ENCODE measurements around the gene EFCAB11. TPM values are rescaled to one million over a fixed set of nuclear protein-coding genes. Genes with fewer than 3 reads are reported as not detected.

EFCAB11 gene
- total and polyA plus RNA-seq, 9 donors = 1.9 to 14.8 (median 5.2) TPM

- intact Hi-C loops (cut with DNase I) = loop anchor here in 1 of 4 donors (10.0 kb wide), 1 partner anchor 1333 kb away; no protein-coding TSS in a partner anchor
- Histone ChIP-seq H3K9me3 (no peaks in the 10 kb centered on the region), H3K4me1 (ENCODE audit: insufficient read depth) (no peaks in the 10 kb centered on the region), H3K4me3 (no peak overlapping the region), H3K27ac (no peak overlapping the region), H3K27me3 (no peaks in the 10 kb centered on the region), H3K36me3 (no peaks in the 10 kb centered on the region)
- no peak for DNase-seq
- no peak for TF ChIP-seq POLR2A (IDR thresholded peaks at IDR 0.05)
- no peak for TF ChIP-seq EP300 (IDR thresholded peaks at IDR 0.05)
- TF ChIP-seq CTCF (IDR thresholded peaks at IDR 0.05) = no peak
- 75 to 84% (median 75%) methylated on average over 2 of the region's 2 CpGs for WGBS, 3 donors
Observed at GRCh38 chr14:89941830-89942377, 12.6 kb downstream of the EFCAB11 start.

DNA sequence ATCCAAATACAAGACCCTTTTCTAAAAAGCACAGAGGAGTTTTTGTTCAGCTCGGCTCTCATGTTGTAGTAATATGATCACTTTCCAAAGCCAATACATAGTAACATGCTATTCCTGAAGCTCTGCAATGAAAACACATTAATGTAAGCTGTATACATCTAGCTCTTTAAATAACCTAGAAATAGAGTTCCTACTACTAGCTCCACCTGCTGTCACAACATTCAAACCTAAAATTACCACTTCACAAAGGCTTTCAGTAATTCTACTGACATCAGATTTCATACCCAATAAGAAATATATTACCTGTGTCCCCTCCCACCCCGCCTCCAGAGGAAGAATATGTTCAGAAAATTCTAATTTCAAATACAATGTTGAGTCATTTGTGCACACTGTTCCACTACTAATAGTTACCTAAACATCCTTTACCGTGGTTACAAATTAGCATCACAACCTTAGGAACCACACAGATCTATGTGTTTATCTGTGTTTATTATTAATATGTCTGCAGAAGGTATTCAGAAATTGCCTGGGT, 17.8 kb downstream of the EFCAB11 start:
- TF ChIP-seq CTCF (IDR thresholded peaks at IDR 0.05) (no peak), EP300 (IDR thresholded peaks at IDR 0.05) (no peak), POLR2A (IDR thresholded peaks at IDR 0.05) (no peak)
- H3K36me3 ChIP-seq = no peaks in the 10 kb centered on the region
- no peak overlapping the region for H3K4me3 ChIP-seq
- no peaks in the 10 kb centered on the region for H3K4me1 ChIP-seq (ENCODE audit: insufficient read depth)
- no peak for DNase-seq
- intact Hi-C loops (cut with DNase I) = no loop called here
- 52 to 55% (median 53%) methylated on average over 3 of the region's 3 CpGs for WGBS, 3 donors
- no peak overlapping the region for H3K27ac ChIP-seq
- no peaks in the 10 kb centered on the region for H3K27me3 ChIP-seq
- no peaks in the 10 kb centered on the region for H3K9me3 ChIP-seq

GRCh38 chr14:89933002-89933401, 21.5 kb downstream of the EFCAB11 start:
- intact Hi-C loops (cut with DNase I) = no loop called here
- Histone ChIP-seq H3K4me1 (ENCODE audit: insufficient read depth) (no peaks in the 10 kb centered on the region), H3K36me3 (no peaks in the 10 kb centered on the region), H3K27me3 (no peaks in the 10 kb centered on the region), H3K4me3 (no peak overlapping the region), H3K9me3 (no peaks in the 10 kb centered on the region), H3K27ac (no peak overlapping the region)
- DNase-seq = no peak
- TF ChIP-seq CTCF (IDR thresholded peaks at IDR 0.05) = no peak
- no peak for TF ChIP-seq EP300 (IDR thresholded peaks at IDR 0.05)
- TF ChIP-seq POLR2A (IDR thresholded peaks at IDR 0.05) = no peak
- 58 to 66% (median 61%) methylated on average over 6 of the region's 6 CpGs for WGBS, 3 donors

- Histone ChIP-seq H3K4me1 (ENCODE audit: insufficient read depth) (no peaks in the 10 kb centered on the region), H3K27me3 (no peaks in the 10 kb centered on the region), H3K27ac (no peak overlapping the region), H3K4me3 (no peak overlapping the region), H3K36me3 (no peaks in the 10 kb centered on the region), H3K9me3 (no peaks in the 10 kb centered on the region)
- intact Hi-C loops (cut with DNase I) = no loop called here
- WGBS, 3 donors = 92 to 95% (median 92%) methylated on average over 13 of the region's 13 CpGs
- TF ChIP-seq POLR2A (IDR thresholded peaks at IDR 0.05) (no peak), EP300 (IDR thresholded peaks at IDR 0.05) (no peak), CTCF (IDR thresholded peaks at IDR 0.05) (no peak)
- DNase-seq = no peak
Observed at GRCh38 chr14:89927186-89927865, 27.2 kb downstream of the EFCAB11 start.

Measured in ovary (tissue), 9 donors.